HG03521 (cell line): ENCODE results near the gene MYO10.

Experiments
- ATAC-seq: cut with Tn5 transposase; IDR thresholded peaks from one replicate; pipeline ENCODE4 v1.9.1; 2021; ENCODE audit warnings: mild to moderate bottlenecking, moderate library complexity; ENCODE audit not compliant: unreplicated experiment

MYO10 gene

DNA sequence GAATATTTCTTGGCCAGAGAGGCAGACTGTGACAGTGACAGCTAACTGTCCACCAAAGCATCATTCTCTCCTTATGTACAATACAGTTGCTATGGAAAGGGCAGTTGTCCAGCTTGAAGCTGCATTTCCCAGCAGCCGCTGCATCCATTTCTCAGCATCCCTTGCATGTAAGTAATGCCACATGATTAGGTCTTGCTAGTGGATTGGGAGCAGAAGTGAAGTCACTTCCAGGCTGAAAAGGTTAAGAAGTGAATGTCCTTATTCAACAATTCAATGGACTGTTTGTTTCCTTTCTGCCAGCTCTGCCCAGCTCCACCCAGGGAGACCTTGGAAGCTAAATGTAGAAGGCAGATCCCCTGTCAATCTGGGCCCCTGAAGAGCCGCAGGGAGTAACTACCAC, 293.2 kb downstream of the MYO10 start:
- no peak for ATAC-seq

DNA sequence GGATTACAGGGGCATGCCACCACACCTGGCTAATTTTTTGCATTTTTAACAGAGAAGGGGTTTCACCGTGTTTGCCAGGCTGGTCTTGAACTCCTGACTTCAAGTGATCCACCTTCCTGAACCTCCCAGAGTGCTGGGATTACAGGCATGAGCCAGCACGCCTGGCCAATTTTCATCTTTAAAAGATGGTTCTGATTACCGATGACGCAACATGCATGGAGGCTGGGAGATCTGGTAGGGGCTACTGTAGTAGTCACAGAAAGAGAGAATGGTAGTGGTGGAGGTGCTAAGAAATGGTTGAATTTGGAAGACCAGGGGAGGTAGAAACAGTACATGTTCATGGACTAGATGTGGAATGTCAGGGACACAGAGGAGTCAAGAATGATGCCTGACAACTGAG, 296.9 kb downstream of the MYO10 start:
- ATAC-seq: no peak

- no peak for ATAC-seq
Observed at GRCh38 chr5:16628376-16628775, 307.7 kb downstream of the MYO10 start.

DNA sequence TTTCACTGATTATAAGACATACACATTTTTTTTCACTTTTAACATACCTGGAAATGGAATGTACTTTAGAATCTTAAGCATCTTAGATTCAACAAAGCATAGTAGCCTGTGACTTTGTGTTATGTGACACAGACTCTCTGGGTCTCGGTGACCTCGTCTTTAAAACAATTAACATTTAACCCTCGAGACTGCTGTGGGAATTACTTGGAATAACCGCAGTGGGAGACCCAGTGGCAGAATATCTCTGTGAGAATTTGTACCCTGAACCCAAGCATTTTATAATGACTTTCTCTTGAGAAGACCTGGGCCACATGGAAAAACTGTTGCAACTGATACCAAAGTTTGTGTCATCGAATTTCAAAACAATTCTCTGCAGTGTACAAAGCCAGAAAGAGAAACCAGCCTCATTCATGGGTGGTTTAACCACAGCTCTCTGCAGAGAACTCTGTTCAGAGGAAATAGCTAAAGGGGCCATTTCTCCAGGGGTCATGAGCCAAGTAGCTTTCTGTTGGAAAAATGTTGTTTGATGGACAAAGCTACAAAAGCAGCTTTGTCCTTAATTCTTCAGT, 309.3 kb downstream of the MYO10 start:
- ATAC-seq: no peak

DNA sequence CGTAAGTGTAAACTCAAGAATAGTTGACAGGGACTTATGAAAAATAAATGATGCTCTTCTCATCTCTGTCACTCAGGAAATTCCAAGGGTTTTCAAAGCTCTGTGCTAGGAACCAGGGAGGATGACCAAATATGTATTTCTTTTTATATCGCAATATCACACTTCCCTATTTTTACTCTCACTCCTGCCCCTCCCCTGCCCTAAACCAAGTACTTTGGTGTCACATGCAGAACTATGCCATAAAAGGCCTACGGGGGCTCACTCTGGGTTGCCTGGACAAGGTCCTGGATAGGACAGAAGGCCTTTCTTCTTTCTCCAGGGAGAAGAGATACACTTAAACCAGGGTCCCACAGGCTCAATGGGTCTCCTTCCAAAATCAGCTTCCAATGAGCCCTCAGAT, 311.0 kb downstream of the MYO10 start:
- no peak for ATAC-seq

DNA sequence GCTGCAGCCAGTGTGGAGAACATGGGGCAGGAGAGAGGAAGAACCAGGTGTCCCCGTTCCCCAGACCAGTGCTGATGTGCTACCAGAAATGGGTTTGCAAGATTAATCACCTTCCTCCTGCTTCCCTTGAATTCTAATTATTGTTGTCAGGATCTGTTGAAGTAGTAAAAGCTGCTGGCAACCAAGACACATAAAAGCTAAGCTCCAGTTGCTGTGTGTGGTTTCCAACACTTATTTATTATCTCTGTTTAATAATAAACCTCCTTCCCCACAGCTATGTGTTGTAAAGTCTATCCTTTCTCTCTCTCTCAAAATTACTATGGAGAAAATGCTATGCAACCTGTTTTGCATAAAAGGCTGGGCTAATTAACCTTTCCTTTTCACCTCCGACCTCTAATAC, 317.0 kb downstream of the MYO10 start:
- ATAC-seq: no peak

DNA sequence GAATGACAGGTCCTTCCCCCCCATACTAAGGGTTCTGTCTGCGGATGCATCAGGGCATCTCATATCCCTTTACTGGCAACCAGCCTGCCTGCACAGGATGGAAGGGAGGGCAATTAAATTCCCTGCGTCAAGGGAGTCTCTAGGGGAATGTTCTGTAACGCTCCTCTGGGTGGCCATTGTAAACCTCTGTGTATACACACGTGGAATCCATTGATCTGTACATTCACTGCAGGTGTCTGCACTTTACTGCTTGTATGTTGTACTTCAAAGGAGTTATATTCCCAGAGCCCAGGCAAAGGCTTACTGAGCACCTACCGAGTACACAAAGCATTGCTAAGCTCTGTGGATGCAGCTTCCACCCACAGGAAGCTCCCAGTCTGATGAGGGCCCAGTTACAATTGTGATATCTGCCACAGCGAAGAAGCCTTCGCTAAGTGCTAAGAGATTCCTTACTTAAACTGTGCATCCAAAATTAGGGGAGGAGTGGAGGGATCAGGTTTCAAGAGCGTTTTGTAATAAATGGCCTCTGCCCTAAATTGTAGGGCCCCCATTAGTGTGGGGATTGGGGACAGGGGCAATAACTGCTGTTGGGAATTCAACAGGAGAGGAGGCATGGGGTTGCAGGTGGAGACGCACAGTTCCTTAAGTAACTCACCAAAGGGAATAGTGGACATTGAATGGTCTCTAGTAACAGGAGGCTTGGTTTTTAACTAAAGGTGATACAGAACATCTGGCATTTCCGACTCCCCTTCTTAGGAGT, 317.8 kb downstream of the MYO10 start:
- no peak for ATAC-seq

GRCh38 chr5:16617274-16617968, 318.7 kb downstream of the MYO10 start:
- ATAC-seq: no peak

- ATAC-seq: peak; percentile 69
Observed at GRCh38 chr5:16616536-16617273, 319.4 kb downstream of the MYO10 start, which contains the start of gene RETREG1. Gene RETREG1, minus strand, starts transcription at chr5:16616997. Its CDS starts 26 bp downstream, at chr5:16616971.

DNA sequence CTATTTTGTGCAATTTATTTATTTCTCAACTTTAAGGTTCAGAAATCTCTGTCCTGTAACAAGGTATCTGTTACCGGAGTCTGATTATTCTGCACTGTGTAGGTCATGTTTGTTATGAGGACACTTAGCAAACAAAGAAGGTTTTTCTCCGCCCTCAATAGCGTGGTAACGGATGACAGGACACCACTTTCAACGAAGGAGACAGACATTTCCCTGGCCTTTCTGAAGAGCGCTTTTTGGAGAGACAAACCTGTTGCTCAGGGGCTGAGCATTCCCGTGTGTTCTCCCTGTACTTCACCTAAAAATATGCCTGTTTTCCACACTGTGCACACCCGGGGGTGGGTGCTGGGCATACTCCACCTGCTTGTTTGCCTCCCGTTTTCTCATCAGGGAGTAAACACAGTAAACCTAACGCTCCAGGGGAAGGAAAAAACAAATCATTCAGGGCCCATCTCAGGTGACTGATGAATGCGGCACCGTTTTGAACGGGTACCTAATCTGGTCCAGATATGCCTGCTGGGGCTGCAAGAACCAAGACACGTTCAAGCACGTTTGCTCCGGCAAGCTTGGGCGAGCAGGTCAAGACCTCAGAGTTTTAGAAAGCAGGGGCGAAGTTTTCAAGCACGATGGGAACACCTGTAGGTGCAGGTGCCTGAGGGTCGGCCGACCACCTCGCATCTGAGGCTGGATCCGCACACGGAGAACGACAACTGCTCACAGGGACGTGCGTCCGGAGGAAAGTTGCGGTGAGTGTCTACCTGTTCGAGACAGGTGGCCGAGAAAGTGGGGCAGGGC, 320.1 kb downstream of the MYO10 start:
- ATAC-seq: peak; percentile 2

DNA sequence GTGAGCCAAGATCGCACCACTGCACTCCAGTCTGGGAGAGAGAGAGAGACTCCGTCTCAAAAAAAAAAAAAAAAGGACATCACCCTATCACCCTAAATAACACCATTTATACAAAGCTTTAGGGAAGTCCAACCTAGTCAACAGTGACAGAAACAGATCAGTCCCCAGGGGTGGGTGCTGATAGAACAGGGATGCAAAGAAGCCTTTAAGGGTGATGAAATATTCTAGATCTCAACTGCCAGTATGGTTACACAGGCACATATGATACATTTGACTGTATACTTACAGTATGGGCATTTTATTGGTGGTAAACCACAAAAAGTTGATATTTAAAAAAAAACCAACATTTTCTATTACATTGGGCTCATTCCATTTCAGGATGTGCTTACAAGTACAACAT, 324.1 kb downstream of the MYO10 start:
- no peak for ATAC-seq
